GM19193 (cell line): ENCODE data around the gene SERTAD3.

ENCODE experiments used
- POLR2A ChIP-seq: IDR thresholded peaks from 4 replicates; pipeline ENCODE4 v1.6.1; 2011; ENCODE audit not compliant: insufficient read depth, insufficient read length; ENCODE audit errors: extremely low read depth

The SERTAD3 gene

GRCh38 chr19:40442328-40443130, 1.6 kb downstream of the SERTAD3 start:
- peak; percentile 8 for TF ChIP-seq POLR2A

DNA sequence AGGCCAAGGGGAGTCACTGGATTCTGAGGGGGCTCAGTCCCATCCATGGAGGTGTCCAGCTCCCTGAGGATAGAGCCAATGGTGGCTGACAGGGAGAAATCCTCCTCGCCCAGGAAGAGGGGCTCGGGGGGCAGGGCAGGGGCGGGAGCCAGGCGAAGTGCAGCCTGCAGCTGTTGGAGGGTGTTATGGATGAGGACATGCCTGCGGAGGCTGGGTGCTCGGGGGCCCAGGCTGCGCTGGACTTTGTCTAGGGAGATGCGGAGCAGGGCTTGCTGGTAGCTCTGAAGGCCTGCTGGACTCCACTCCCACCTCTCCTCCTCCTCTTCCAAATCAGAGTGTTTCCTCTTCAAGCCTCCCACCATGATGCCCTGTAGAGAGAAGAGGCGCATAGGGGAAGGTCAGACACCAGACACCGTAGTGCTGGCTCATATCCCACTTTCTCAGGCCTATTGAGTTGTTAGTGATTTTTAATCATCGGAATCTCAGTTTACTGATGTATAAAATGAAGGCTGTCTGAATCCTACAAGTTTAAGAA, 2.3 kb downstream of the SERTAD3 start:
- no peak for TF ChIP-seq POLR2A

DNA sequence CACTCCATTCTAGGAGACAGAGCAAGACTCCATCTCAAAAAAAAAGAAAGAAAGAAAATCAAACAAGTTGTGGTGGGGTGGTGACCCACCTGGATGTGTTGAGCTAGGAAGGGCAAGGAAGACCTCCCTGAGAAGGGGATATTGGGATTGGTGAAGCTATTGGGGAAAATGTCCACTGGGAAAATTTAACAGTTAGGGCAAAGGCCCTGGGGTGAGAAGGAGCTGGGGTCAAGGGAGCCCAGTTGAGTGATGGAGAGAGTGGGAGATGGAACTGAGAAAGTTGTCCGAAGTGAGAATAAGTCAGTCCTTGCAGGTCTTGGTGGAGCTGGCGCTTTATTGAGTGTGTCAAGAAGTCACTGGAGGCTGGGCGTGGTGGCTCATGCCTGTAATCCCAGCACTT, 5.9 kb downstream of the SERTAD3 start:
- no peak for TF ChIP-seq POLR2A

GRCh38 chr19:40433391-40434216, 10.5 kb downstream of the SERTAD3 start:
- peak; percentile 49 for TF ChIP-seq POLR2A

DNA sequence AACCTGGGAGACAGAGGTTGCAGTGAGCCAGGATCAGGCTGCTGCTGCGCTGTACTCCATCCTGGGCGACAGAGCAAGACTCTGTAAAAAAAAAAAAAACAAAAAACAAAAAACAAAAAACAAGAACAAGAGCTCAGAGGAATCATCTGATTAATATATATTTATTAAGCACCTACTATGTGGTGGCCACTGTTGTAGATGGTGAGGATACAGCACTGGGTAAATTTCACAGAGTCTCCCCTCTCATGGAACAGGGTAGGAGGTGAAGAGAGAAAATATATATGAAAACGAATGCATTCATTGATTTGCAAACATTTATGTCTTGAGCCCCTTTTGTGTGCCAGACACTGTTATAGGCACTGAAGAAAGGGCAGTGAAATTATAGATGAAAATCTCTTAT, 12.4 kb downstream of the SERTAD3 start:
- no peak for TF ChIP-seq POLR2A

- peak; percentile 99 for TF ChIP-seq POLR2A
These were observed 18.5 kb downstream of the SERTAD3 start, which contains the start of gene SERTAD1 for GRCh38 chr19:40425450-40426287. Gene SERTAD1 (minus strand): TSS chr19:40425992. CDS start chr19:40423546, 2,446 bp downstream.

GRCh38 chr19:40424637-40425449, 19.3 kb downstream of the SERTAD3 start:
- TF ChIP-seq POLR2A, result no peak

DNA sequence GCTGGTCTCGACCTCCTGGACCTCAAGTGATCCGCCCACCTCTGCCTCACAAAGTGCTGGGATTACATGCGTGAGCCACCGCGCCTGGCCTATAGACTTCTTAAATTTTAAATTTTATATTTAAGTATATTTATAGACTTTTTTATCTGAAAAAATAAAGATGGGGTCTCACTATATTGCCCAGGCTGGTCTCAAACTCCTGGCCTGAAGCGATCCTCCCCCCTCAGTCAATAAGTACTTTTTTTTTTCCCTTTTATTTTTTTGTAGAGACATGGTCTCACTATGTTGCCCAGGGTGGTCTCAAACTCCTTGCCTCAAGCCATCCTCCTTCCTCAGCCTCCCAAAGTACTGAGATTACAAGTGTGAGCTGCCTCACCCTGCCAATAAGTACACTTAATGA, 20.2 kb downstream of the SERTAD3 start:
- TF ChIP-seq POLR2A, result no peak

DNA sequence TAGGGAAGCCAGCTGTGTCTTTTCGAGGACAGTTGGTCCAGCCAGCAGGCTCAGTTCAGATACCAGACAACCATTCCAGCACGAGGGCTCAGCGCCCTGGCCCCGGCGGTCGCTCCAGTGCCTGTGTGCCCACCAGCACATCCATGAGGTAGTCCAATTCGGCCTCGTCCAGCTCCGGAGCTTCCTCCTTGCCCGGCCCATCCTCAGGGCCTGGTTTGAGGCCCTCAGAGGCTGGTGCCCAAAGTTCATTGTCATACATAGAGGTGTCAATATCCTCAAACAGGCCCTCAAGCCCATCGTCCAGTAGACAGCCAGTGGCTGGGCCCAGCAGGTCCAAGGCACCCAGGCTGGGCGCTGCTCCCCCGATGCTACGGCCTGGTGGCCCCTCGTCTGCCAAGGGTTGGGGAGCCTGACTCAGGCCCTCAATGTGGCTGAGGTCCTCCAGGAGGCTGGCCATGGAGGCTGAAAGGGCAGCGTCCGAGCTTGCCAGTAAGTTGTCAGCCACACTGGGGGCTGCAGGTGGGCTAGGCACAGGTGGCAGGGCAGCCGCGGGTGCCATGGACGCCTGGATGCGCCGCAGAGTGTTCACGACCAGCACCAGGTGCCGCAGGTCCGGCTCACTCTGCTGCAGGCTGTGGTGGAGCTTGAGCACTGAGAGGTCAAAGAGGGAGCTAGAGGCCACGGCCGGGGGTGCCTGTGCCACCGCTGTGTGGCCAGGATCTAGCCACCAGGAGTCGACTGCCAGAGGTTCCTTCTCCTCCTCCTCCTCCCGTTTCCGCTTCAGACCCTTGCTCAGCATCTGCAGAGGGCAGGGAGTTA, 21.2 kb downstream of the SERTAD3 start:
- TF ChIP-seq POLR2A, result no peak

GRCh38 chr19:40421993-40422747, 22.0 kb downstream of the SERTAD3 start:
- no peak for TF ChIP-seq POLR2A

DNA sequence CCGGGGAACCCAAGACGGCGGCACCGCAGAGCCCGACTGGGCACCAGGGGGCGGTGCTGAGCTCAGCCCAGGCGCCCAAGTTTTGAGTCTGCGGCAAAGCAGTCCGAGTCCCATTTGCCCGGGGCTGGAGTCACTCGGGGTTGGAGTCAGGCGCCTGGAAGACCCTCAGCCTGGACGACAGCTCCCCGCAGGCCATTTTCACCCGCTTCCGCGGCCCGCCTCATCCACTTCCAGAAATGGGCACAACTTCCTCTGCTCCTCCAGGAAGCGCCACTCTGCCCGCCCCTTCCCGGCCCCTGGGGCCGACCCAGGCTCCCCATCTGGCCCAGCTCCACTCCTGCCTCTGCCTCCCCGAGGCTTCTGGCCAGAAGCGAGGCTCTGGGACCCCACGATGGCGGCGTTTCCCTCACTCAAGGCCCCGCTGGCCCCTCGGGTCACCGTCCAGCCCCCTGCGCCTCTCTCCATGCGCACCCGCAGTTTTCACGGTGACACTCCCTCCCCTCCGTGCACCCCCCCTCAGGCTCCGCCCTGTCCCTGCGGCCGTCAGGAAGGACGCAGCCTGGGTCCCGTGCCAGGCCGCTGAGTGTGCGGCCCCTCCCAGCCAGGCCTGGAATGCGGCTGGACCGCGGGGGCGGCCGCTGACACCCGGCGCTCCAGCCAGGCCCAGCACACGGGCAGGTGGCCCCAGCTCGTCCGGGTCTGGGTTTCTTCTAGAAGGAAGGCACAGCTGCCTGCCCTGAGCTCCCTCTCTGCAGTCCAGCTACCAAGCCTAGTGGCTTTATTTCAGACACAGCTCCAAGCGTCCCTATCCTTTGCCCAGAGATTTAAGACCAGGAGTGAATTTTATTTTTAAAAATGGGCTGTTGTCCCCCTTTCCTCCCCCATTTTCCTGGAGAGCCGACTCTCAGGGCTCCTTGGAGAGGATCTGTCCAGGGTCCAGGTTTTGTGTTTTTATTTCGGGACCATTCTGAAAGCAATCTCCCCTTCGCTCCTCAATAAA, 23.1 kb downstream of the SERTAD3 start:
- TF ChIP-seq POLR2A, result peak; percentile 85
